ENCODE measurements around the gene MAGI2.

DNA sequence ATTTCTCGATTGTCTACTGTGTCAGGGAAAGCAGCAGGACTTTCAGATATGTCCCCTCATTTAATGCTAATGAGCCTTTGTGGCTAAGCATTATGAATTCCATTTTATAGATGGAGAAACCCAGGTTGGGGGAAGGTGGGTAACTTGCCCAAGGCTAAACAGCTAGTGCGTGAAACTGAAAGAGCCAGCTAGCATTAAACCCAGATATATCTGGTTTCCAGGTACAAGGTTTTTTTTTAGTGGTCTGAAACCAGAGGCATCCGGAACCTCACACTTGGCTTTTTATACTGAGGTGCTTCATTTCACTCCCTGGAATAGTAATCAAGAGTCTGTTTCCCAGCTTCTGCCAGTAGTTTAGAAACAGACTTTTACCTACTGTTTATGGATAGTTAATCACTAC is 960.1 kb downstream of the MAGI2 start:
- TF ChIP-seq, protein P1, sequence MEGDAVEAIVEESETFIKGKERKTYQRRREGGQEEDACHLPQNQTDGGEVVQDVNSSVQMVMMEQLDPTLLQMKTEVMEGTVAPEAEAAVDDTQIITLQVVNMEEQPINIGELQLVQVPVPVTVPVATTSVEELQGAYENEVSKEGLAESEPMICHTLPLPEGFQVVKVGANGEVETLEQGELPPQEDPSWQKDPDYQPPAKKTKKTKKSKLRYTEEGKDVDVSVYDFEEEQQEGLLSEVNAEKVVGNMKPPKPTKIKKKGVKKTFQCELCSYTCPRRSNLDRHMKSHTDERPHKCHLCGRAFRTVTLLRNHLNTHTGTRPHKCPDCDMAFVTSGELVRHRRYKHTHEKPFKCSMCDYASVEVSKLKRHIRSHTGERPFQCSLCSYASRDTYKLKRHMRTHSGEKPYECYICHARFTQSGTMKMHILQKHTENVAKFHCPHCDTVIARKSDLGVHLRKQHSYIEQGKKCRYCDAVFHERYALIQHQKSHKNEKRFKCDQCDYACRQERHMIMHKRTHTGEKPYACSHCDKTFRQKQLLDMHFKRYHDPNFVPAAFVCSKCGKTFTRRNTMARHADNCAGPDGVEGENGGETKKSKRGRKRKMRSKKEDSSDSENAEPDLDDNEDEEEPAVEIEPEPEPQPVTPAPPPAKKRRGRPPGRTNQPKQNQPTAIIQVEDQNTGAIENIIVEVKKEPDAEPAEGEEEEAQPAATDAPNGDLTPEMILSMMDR (conservative IDR thresholded peaks at IDR 0.05; ENCODE audit: low read length) = no peak
- no peak for TF ChIP-seq EZH2phosphoT487 (IDR thresholded peaks at IDR 0.05; ENCODE audit: borderline replicate concordance, low read depth, low read length)
